B cell (primary cell): ENCODE data around the gene NCS1.

Experiments
- EZH2 ChIP-seq: IDR thresholded peaks from 2 replicates; pipeline ENCODE4 v1.6.1; 2012; ENCODE audit warnings: borderline replicate concordance, low read depth, mild to moderate bottlenecking, moderate library complexity, low read length; ENCODE audit not compliant: insufficient read depth, poor library complexity, severe bottlenecking
- TF ChIP-seq, protein P1 (sequence below): fragments of 200-600 bp; IDR thresholded peaks from one replicate; pipeline ENCODE4 v1.8.0; 2022; ENCODE audit warnings: antibody characterized with exemption, mild to moderate bottlenecking

DNA sequence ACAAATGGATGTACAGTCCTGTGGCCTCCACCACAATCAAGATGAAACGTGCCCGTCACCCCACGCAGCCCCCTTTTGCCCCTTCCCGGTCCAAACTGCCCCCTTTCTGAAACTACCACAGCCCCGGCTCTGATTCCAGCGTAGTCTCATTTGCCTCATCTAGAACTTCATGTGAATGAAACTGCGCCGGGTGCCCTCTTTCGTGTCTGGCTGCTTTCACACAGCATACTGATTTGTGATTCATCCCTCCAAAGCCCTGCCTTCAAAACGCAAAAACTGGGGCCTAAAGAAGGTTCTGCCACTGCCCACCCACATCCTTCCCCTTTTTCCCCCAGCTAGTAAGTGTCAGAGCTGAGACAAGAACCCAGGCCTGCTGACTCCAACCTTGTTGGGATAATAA lies 31.5 kb upstream of the NCS1 start:
- TF ChIP-seq, protein P1, sequence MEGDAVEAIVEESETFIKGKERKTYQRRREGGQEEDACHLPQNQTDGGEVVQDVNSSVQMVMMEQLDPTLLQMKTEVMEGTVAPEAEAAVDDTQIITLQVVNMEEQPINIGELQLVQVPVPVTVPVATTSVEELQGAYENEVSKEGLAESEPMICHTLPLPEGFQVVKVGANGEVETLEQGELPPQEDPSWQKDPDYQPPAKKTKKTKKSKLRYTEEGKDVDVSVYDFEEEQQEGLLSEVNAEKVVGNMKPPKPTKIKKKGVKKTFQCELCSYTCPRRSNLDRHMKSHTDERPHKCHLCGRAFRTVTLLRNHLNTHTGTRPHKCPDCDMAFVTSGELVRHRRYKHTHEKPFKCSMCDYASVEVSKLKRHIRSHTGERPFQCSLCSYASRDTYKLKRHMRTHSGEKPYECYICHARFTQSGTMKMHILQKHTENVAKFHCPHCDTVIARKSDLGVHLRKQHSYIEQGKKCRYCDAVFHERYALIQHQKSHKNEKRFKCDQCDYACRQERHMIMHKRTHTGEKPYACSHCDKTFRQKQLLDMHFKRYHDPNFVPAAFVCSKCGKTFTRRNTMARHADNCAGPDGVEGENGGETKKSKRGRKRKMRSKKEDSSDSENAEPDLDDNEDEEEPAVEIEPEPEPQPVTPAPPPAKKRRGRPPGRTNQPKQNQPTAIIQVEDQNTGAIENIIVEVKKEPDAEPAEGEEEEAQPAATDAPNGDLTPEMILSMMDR = no peak
- TF ChIP-seq EZH2 = no peak
